ENCODE measurements around the gene YOD1.

Gene YOD1

DNA sequence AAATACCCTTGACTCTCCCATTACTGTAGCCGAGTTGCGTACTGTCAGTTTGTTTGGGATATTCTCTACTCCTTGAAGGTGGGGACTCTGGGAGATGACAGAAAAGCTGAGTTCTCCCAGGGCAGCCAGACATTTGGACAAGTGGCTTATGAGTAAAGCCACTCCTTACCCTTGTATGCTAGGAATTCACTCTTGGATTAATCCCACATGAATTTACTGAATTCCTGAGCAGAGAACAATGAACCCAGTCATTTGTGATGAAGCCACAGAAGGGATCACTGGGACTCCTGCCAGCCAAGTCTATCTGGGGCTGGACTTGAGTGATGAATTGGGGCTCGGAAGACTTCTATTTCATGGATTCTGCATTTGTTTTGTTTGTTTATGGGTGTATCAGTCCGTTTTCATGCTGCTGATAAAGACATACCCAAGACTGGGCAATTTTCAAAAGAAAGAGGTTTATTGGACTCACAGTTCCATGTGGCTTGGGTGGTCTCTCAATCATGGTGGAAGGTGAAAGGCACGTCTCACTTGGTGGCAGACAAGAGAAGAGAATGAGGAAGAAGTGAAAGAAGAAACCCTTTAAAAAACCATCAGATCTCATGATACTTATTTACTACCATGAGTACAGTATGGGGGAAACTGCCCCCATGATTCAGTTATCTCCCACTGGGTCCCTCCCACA, 43.5 kb downstream of the YOD1 start:
- peak; percentile 98 for DNase-seq (ENCODE audit: low read depth)

DNA sequence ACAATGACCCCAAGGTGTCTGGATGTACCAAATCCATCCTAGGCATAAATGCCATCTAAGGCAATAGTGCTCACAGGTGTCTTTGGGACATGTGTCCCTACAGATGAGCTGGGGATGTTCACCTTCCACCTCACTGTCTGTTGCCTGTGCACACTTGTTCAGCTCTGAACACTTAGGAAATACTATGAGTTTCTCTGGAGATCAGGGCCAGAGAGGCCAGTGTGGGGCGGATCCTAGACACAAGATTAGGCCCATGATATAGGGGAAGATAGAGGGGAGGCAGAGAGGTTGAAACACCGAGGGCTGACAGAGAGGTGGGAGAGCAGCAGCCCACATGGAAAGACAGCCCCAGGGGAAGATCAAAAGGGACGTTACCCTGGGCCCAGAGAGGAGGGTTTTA, 44.1 kb downstream of the YOD1 start:
- no peak for DNase-seq (ENCODE audit: low read depth)

DNA sequence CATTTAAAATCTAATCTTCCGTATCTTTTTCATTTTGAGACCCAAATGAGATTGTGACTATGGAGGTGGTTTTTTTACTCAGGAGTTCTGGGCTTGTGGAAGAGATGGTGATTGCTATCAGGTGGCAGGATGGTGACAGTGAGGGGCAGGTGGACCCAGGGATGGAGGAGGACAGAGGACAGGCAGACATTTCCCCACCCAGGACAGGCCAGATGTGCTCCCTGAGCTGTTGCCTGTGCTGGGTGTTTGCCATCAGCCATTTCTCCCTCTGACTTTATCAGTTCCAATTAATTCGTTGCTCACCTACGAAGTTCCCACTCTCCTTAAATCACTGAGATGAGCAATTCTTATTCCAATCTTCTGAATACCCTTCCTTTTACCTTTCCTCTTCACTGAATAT, 44.9 kb downstream of the YOD1 start:
- DNase-seq (ENCODE audit: low read depth), result no peak

DNA sequence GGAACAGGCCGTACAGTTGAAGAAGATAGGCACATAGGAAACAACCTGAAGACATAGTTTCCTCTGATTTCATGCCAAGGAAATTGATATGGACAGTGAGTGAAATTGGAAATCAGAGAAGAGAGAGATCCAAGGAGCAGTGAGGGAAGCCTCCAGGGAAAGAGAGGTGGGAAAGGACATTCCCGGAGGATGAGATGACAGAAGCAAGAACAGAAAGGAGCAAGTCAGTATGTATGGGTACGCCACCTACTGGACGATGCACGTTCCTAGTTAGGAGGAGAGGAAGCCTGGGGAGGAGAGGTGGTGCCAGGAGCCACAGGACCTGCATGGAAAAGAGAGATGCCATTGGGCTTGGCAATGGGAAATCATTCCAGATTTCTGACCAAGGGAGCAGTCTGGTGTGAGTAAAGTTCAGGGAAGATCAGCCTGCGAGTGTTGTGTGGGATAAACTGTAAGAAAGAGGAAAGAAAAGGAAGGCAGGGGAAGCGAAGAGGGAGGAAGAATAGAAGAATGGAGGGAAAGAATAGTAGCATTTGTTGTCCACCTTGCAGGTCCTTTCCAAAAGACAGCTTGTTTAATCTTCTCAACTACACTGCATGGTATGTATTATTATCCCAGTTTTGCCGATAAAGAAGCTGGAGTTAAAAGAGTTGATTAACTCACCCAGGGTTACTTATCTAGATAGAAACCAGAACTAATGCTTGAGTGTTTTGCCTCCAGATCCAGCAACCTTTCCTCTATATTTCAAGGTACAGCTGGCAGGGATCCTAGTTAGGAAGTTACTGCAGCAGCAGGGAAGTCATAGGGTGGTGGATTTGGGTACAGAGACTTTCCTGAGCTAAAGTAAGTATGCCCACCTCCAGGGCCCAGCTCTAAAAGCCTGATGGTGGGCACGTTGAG, 45.8 kb downstream of the YOD1 start:
- peak; percentile 89 for DNase-seq (ENCODE audit: low read depth)

DNA sequence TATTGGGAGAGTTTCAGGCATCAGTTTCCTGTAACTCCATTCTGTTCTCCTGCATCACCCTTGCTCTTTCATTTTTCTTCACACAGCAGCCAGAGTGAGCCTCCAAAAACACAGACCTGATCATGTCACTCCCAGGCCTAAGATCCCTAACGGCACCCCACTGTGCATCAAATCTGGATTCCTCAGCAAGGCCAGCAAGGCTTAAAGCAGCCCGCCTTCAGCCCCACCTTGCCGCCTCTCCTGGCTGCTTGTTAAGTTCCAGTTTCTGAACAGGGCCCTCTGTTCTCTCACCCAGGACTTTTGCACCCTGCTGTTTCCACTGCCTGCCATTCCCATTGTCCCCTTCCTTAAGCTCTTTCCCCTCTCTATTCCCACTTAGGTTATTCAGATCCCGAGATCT, 47.8 kb downstream of the YOD1 start:
- no peak for DNase-seq (ENCODE audit: low read depth)

DNA sequence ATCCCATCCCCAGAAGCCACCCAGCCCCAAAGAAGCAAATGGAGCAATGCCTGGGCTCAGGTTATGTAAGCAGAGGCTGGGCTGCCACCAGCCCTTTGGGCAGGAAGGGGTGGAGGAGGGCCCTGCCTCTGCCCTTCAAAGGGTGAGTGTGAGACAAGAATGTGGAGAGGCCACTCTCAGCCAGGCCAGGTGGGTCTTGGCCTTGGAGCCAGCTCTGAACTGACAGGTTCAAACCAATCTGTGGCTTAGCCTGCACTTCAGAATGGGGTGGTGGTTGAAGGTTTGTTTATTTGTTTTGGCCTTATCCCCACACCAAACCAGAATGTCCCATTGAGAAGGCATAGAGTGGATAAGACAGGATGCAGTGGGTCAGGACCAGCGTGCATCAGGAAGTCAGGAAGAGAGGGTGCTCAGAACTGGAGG, 48.3 kb downstream of the YOD1 start:
- DNase-seq (ENCODE audit: low read depth), result no peak

DNA sequence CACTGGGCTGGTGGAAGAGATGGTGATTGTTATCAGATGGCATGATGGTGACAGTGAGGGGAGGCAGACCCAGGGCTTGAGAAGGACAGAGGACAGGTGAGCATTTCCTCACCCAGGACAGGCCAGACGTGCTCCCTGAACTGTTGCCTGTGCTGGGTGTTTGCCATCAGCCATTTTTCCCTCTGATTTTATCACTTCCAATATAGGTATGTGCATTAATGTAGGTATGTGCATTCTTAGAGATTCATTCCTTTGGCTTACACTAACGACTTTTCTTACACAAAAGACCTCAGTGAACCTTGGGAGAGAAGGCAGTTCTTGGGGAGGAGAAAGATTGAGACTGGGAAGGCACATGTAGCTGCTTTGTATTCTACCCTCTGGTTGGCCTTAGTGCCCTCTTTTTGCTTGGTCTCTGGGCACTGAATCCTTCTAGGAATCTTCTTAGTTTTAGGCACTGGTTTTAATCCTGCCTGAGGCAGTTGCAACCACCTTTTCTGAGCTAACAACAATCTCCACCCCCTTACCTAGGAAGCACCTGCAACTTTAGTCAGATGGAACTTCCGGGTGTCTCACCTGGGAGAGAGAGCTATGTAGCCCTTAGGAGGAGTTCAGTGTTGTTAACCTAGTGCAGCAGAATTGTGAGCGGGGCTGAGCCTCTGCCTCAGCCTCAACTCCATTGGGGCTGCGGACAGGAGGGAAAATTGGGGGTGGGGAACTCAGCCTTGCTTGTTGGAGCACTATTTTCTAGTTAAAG, 49.3 kb downstream of the YOD1 start:
- no peak for DNase-seq (ENCODE audit: low read depth)

DNA sequence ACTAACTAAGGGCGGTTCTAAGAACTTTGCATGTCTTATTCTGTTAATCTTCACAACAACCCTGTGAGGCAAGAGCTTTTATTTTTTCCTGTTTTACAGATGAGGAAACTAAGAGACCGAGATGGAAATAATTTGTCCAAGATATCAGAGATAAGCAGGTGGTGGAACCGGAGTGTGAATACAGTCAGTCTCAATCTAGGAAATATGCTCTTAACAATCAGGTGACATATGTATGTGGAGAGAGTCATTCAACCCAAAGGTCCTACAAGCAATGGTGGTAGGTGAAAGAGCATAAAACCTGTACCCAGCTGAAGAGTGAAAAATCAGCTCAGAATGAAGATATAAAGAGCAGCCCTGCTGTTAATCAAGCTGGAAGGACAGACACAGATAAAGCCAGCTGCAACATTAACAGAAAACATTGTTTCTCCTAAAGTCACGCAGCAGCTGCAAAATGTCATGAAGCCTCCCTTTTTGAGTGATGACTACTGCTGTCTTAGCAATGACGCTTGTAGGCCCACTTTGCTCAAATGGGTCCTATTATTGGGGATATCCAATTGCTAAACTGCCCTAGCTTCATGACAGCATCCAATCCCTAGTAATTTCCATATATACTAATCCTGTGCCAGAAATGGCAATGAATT, 50.2 kb downstream of the YOD1 start:
- DNase-seq (ENCODE audit: low read depth), result no peak

DNA sequence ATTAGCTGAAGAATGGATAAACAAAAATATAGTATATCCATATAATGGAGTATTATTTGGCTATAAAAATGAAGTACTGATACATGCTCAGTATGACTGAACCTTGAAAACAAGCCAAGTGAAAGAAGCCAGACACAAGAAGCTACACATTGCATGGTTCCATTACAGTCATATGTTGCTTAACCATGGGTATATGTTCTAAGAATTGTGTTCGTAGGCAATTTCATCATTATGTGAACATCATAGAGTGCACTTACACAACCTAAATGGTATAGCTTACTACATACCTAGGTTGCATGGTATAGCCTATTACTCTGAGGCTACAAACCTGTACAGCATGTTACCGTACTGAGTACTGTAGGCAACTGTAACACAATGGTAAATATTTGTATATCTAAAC, 52.2 kb downstream of the YOD1 start:
- no peak for DNase-seq (ENCODE audit: low read depth)
